NCI-H146 (cell line): ENCODE data around the gene ARSG.
A peak's percentile ranks its signal among the peaks of the same experiment; 100 is the strongest.

Experiments
- DNase-seq: peaks from one replicate; lab custom pipeline; 2025; lab: John Stamatoyannopoulos, UW

ARSG gene

DNA sequence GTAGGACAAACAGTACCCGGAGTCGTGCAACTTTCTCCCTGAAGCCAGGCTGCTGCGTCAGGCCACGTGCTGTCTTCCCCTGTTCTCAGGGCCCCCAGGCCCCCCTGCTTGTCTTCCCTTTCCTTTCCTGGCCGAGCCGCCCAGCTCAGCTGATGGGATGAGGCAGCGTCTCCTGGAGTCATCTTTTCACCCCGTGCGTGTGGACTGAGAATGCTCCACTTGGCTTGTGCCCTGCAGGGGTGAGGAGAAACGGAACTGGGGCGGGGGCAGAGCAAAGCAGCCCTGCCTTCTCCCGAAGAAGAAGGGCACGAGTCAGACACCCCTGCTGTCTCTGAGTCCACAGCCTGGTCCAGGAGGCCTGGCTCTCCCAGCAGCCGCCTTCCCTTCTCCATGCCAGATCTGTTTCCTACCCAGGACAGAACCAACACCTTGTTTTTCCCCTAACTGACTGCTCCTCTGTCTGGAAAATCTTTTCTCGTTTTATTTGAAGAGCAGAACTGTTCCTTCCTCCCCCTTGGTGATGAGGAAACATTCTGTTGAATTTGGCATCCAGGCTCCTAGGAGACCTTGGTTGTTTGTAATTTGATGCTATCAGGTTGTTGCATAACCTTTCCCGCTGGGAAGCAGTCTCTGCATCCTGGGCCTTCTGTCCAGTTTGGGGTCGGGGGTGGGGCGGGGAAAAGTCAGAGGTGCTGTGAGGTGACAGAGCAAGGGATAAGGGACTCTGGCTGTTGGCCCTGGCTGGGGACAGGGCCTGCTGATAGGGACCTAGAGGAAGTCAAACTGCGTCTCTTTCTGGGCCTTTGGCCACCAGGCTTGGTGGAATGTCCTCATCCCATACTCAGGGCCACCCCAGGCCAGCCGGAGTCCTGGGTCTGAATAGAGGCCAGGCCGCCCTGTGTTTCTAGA lies 87.2 kb downstream of the ARSG start:
- peak; percentile 80 for DNase-seq

DNA sequence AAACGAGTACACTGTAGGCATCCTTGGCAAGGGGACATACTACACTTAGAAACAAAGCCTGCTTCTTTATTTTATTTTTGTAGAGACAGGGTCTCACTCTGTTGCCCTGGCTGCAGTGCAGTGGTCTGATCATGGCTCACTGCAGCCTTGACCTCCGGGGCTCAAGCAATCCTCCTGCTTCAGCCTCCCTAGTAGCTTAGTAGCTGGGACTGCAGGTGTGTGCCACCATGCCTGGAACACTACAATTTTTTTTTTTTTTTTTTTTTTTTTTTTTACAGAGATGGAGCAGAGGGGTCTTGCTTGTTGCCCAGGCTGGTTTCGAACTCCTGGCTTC lies 87.8 kb downstream of the ARSG start:
- DNase-seq = no peak

DNA sequence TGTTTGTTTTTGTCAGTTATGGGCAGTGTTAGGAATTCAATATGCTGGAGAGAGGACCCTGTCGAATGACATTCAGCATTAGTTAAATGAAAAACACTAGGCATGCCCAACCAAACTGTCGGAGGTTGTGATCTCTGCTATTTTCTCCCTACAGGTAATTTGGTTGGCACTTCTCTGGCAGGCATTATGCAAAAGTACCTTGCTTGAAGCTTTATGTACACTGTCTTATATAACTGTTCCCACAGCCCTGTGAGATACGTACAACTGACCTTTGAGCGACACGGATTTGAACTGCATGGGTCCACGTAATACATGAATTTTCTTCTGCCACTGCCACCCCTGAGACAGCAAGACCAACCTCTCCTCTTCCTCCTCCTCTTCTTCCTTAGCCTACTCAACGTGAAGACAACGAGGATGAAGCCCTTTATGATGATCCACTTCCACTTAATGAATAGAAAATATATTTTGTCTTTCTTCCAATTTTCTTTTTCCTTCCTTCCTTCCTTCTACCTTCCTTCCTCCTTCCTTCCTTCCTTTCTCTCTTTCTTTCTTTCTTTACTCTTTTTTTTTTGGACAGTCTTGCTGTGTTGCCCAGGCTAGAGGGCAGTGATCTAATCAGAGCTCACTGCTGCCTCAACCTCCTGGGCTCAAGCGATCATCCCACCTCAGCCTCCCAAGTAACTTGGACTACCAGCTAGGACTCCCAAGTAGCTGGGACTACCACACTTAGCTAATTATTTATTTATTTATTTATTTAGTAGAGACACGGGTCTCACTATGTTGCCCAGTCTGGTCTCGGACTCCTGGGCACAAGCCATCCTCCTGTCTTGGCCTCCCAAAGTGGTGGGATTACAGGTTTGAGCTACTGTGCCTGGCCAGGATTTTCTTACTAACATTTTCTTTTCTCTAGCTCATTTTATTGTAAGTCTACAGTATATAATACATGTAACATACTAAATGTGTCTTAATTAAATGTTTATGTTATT lies 88.7 kb downstream of the ARSG start:
- DNase-seq = no peak

DNA sequence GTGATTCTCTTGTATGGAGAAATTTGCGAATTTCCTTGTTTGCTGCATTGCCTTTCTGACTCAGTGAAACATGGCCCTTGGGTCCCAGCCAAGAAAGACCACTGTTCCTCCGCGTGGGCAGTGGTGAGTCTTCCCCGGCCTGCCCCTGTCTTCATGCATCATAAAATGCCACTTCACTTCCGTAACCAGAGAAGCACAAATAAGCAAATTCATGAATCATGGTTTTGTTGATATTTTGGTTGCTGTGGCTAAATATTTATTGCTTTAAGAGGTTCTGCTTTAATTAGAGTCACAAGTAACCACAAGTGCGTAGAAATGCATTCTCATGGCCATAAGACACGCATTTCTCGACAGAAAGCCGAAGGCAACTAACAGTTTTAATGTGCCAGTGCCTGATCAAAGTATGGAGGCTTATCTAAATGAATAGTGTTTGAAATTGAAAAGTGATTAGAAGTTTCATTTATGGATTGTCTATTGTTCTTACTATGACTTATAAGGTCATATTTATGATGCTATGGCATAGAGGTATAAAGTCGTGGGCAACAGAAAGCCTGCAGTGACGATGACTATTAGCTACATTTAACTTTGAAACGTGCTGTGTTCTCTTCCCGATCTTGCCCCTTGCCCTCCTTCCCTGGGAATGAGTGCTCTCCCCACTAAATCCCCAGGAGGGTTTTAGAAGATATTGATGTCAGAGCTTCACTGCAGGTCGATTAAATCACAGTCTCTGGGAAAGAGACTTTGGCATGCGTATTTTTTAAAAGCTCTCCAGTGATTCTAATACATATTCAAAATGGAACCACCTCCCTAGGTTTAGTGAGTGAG lies 90.0 kb downstream of the ARSG start:
- DNase-seq = no peak

DNA sequence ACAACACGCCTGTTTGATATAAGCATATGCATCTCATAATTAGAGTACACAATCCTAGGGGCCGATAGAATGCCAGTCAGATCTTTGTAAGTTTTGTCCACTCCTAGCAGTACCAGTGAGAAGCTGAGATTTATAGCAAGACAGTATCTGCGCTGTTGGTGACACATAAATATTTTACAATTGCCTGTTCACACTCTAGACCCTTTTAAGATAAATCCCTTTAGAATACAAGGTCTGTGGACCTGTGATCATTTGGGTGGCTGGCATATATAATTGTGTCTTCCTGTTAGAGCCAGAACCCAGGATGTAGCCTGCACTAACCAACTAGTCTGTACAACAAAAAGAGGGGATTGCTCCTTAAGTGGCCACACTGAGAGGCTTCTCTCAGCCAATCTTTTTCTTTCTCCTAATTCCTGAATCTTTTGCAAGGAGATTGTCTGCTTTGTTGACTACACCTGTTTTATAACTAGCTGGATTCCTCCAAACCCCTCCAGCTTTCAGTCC lies 91.3 kb downstream of the ARSG start:
- no peak for DNase-seq

DNA sequence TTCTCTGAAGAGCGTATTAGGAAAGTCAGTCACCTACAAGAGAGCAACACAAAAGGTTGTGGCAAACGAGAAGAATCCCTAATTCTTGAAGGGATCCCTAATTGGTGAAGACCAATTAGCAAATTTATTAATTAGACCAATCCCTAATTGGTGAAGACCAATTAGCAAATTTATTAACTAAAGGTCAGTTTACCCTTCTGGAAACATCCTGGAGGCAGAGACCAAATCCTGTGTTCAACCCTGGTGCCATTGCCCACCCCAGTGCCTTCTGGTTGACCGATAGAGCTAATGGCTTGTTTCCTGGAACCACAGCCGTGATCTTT lies 91.8 kb downstream of the ARSG start:
- no peak for DNase-seq

DNA sequence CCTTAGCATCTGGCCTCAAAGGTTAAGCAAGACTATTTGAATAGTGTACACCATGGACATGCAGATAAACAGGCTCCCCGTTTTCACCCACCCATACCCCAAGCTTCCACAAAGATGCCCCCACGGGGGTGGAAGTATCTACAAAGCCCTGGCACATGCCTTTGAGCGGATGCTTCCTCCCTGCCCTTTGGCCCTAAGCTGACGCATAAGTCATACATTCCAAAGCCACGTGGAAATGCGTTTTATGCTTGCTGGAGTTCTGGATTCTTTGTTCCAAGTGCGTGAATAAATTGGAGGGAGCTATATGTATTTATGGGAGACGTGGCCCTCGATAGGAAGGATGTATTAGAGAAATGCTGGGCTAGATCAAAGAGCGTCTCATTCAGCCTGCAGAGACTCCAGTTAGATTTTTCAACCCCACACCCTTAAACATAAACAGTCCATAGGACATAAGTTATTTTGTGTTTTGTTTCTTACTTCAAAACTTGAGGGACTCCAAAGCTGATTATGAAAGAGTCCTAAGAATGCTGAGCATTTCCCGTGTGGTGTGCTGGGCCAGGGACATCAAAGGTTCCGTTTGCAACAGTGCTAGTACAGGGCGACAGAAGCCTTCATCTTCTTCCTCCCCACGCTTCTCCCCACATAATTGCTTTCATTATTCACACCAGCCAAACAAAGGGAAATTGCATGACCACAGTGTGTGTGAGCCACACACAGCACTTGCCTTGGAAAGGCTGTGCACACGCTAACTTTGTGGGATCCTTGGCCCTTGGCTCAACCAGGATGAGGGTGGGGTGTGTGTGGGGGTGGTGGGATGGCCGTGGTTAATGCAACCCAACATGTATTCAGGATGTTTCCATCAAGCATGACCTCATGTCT lies 92.4 kb downstream of the ARSG start:
- no peak for DNase-seq

DNA sequence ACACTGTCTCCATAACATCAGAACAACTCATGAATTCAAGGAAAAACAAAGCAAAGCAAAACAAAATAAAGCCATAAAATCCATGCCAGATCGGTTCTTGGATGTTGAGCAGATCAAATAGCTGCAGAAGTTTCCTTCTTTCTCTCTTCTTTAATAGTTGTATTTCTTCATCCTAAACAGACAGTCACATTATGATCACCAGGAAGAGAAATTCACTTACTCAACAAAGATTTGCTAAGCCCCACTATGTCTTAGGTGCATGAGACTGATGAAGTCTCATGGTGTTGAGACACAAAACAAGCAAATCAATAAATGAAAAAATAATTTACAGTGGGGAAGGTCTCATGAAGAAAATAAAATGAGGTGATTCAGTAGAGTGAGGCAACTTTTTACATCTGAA lies 93.2 kb downstream of the ARSG start:
- DNase-seq = no peak

DNA sequence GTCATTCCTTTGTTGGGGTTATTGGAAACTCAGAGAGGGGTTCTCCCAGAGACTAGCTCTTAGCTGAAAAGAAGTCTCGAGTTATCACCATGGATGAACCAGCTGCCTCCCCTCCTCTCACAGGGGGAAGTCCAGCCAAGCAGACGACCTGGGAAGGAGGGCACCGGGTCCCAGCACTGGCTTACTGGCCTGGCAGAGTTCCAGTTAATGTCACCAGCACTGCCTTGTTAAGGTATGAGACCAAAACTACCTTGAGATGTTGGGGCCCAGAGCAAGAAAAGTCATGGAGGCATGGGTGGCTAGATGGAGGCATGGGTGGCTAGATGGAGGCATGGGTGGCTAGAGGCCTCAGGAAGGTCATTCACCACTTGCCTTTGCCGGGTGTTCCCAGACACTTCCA lies 93.6 kb downstream of the ARSG start:
- no peak for DNase-seq

DNA sequence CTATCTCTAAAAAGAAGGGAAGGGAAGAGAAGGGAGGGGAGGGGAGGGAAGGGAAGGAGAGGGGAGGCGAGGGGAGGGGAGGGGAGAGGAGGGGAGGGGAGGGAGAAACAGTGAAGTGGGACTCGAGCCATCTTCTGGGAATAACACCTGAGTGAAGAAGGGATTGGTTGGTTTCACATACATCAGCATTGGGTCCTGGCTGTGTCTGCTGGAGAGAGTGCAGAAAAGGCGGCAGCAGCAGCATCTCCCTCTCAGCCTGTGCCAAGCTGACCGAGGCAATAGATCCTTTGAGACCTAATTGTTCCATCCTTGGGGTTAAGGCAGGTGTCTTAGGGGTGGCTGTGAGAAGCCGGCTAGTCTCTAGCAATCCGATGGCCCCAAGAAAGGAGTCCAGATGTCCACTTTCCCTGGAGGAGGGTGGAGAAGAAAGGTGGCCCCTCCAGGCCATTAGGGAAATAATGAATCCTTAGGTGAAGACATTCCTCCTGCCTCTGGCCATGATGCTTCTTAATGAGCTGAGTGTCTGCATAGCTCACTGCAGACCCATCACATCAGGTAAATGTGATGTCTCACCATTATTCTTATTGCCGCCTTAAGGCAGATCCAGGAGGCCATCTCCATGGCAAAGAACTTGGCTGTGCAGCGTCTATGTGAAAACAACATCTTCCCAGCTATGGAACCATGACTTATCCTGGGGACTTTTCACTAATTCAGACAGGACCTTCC lies 94.4 kb downstream of the ARSG start:
- no peak for DNase-seq

DNA sequence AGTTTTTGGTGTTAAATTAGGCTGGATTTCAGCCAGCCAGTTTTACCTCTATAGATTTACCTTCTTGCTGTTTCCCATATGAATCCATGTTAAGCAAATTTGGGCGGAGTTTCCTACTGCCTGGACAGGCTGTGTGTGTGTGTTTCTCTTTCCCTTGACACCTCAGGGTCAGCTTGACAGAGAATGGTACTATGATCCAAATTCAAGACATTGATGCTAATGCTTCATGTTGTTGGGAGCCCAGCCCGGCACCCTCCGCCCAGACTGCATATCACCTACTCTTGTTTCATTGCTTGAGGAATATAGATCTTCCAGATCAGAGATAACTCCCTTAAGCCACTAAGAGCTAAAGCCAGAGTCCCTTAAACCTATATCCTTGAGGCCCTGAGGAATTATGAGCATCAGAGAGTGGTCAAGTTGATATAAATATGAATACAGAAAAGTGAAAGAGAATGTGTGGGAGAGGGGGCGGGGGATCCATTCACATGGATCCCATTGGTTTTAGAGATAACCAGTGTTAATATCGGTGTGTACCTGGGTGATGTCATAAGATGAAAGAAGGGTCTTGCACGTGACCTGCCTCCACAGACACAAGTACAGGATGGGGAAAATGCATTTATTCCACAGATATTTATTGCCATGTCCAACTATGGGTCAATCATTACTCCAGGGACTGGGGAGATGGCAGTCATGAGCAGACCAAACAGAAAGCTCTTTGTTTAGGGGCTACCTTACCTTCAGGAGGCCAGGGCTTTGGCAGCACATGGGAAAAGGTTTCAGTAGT lies 96.3 kb downstream of the ARSG start:
- DNase-seq = no peak

DNA sequence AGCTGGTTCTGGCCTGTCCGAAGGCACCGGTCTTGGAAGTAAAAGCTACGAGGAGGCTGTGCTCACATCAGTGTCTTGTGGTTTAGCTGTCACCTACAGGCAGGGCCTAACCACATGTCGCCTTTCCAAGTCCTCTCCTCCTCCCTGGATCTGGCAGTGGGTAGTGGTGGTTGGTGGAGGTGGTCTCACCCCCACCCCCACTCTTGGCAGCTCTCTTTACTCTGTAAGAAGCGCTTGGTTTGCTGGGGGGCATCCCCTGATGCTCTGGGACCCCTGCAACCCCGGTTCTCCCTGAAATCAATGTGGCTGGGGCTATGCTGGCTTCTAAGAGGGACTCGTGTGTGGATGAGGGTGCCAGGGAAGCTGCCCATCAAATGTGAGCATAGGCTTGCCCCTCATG lies 97.7 kb downstream of the ARSG start:
- no peak for DNase-seq

DNA sequence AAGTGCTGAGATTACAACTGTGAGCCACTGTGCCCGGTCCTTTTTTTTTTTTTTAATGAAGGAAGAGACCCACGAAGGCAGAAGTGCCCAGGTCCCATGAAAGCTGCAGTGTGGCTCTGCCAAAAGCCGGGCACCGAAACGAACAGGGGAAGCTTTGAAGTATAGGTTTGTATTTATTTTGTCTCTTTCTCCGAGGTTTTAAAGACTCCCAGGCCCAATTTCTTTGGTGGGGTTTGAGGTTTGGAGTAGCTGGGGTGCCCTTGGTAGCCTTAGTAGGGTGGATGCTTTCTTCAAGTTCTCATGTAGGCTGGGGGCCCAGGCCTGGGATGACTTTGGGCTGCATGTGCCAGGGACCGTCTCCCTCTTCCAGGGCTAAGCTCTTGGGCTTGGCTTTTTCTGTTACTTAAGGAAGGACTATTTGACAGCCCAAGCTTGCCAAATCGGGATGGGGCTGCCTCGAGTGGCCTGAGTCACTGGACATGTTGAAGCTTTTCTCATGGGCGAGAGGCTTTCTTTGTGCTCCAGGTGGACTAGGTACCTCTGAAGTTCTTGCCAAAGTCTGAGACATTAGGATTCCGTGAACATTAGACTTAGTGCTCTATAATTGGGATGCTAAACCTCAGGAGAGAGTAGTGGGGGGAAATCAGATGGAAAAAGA lies 99.7 kb downstream of the ARSG start:
- DNase-seq = no peak

DNA sequence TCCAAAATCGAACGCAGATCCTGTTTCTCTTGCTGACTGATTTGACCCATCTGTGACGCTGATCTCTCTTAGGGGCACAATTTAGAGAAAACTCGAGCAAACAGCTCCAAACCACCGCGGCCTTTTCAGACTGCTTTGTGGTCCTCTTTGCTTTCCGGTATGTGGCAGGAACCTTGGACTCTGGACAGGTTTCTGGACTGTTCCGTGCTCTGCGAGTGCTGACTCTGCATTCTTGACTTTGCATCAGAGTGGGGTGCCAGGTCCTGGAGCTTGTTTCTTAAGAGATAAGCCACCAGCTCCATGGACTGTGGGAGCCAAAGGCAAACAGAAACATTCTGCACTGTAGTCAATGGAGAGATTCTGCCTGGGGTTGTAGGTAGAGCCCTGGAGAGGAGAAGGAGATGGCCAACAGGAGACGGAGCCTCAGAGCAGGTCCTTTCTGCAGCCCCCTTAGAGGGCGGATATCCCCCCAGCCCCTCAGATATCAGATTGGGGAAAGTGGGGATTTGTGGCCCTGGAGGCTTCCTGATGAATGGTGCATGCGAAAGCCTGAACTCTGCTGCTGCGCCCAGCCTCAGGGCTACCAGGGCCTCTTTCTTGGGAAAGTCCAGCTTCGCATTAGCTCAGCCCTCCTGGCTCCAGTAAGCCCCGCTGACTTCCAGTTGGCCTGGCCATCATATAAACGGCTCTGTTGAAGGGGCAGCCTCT lies 100.4 kb downstream of the ARSG start:
- DNase-seq = no peak

DNA sequence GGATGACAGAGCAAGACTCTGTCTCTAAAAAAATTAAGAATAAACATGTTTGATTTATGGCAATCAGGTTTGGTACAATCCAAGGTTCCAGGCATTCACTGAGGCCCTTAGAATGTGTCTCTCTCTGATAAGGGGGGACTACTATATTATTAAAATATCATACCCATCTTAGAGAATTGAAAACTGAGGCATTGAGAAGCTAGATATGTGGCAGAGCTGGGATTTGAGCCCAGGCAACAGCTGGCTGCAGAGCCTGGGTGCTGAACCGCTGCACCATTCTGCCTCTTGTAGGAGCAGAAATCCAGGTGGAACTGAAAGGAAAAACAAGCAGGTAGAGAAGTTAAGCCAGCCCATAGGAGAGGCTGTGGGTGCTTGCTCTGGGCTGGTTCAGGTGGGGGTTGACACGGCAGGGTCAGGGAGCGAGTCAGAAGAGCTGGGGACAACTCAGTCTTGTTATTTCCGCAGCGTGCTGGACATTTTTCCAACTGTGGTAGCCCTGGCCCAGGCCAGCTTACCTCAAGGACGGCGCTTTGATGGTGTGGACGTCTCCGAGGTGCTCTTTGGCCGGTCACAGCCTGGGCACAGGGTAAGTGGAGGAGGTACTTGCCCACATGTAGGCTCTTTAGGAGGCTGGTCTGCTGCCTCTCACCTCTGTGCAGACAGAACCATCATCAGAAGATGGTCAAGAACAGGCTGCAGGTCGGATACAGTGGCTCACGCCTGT lies 103.5 kb downstream of the ARSG start:
- DNase-seq = no peak

DNA sequence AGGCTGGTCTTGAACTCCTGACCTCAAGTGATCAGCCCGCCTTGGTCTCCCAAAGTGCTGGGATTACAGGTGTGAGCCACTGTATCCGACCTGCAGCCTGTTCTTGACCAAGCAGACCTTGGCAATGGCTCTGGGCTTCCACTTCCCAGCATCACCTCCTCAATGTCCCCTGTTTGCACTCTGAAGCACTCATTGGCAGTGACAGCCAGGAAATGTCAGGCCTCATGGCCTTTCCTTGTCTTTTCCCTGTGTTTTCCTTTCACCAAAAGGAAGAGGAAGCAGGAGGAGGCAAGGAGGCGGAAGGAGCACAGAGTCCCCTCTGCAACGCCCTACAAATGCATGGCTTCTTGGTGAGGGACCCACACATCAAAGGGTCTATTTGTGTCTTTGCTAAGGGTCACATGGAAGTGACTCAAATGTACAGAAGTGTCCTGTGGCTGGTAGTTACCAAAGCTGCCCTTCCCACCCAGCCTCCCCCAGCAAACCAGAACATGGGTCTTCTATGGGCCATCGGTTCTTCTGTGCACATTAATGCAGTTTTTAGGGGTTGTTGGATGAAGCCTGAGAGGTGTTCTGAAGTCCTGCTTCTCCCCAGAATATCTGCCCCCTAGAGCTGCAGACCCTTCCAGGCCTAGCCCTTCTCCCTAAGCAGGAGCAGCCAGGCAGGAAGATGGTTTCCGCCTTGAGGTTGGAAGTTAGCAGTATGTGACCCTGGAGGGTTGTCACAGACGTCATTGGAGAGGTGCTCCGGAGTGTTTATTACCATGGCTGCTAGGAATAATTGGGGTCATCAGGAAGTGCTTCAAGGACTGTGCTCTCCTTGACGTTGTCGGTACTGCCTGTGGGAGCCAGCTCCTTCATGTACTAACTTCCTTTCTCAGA lies 105.2 kb downstream of the ARSG start:
- no peak for DNase-seq

DNA sequence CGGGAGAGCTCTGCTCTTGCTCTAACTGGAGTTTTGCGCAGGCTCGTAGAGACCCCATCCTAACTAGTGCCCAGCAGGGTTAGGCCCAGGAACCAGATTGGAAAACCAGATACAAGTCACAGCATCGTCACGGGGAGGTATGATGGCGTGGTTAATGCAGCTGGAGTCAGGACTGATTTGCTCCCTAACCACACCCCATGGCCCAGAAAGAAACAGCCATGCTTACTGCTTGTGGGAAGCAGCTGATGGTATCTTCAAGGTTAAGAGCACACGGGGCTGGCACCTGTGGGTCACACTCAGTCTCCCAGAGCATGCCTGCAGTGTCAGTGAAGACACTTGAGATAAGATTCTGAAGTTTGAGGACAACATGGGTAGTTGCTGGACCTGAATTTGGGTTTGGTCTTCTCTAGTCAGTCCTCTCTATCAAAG lies 105.8 kb downstream of the ARSG start:
- no peak for DNase-seq
